ENCODE measurements around the gene HOXD3.

Gene HOXD3

GRCh38 chr2:176156807-176157498 is at the start of gene HOXD3:
Gene HOXD3 (plus strand): TSS chr2:176157307. CDS start chr2:176169115, 11,808 bp downstream.
- H3K4me2 ChIP-seq, result no peak within 1 kb of the TSS
- no peak within 1 kb of the TSS for H2AFZ ChIP-seq (ENCODE audit: low read depth)
- no peaks in the 10 kb centered on the region for H4K20me1 ChIP-seq (ENCODE audit: insufficient read depth)
- H3K4me1 ChIP-seq (ENCODE audit: low read depth, poor library complexity, severe bottlenecking), result no peaks in the 10 kb centered on the region
- no peak within 1 kb of the TSS for H3K27ac ChIP-seq
- no peaks in the 10 kb centered on the region for H3K36me3 ChIP-seq (ENCODE audit: insufficient read depth)
- no peak within 1 kb of the TSS for H3K4me3 ChIP-seq (IDR thresholded peaks at IDR 0.05; ENCODE audit: insufficient read depth, low read depth, low read length)
- no peaks in the 10 kb centered on the region for H3K27me3 ChIP-seq (ENCODE audit: insufficient read depth, low read depth)
- H3K79me2 ChIP-seq (ENCODE audit: insufficient read depth, low read depth), result no peaks in the 10 kb centered on the region
- H3K9ac ChIP-seq, result no peak within 1 kb of the TSS
- TF ChIP-seq, protein P1, sequence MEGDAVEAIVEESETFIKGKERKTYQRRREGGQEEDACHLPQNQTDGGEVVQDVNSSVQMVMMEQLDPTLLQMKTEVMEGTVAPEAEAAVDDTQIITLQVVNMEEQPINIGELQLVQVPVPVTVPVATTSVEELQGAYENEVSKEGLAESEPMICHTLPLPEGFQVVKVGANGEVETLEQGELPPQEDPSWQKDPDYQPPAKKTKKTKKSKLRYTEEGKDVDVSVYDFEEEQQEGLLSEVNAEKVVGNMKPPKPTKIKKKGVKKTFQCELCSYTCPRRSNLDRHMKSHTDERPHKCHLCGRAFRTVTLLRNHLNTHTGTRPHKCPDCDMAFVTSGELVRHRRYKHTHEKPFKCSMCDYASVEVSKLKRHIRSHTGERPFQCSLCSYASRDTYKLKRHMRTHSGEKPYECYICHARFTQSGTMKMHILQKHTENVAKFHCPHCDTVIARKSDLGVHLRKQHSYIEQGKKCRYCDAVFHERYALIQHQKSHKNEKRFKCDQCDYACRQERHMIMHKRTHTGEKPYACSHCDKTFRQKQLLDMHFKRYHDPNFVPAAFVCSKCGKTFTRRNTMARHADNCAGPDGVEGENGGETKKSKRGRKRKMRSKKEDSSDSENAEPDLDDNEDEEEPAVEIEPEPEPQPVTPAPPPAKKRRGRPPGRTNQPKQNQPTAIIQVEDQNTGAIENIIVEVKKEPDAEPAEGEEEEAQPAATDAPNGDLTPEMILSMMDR (conservative IDR thresholded peaks at IDR 0.05; ENCODE audit: low read depth, low read length), result no peak

DNA sequence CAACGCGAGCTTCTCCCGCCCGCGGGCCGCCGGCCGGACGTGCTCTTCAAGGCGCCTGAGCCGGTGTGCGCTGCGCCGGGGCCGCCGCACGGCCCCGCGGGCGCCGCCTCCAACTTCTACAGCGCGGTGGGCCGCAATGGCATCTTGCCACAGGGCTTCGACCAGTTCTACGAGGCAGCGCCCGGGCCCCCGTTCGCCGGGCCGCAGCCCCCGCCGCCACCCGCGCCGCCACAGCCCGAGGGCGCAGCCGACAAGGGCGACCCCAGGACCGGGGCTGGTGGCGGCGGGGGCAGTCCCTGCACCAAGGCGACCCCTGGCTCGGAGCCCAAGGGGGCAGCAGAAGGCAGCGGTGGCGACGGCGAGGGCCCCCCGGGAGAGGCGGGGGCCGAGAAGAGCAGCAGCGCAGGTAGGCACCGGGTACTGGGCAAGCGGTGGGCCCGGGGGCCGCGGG is 49.4 kb upstream of the HOXD3 start:
- TF ChIP-seq, protein P1 (conservative IDR thresholded peaks at IDR 0.05; ENCODE audit: low read depth, low read length), result no peak
- Histone ChIP-seq H3K79me2 (ENCODE audit: insufficient read depth, low read depth) (no peaks in the 10 kb centered on the region), H3K4me1 (ENCODE audit: low read depth, poor library complexity, severe bottlenecking) (no peaks in the 10 kb centered on the region), H3K9ac (no peak overlapping the region), H3K27me3 (ENCODE audit: insufficient read depth, low read depth) (no peaks in the 10 kb centered on the region), H2AFZ (ENCODE audit: low read depth) (no peak overlapping the region), H4K20me1 (ENCODE audit: insufficient read depth) (no peaks in the 10 kb centered on the region), H3K27ac (no peak overlapping the region), H3K36me3 (ENCODE audit: insufficient read depth) (no peaks in the 10 kb centered on the region), H3K4me3 (IDR thresholded peaks at IDR 0.05; ENCODE audit: insufficient read depth, low read depth, low read length) (no peak overlapping the region), H3K4me2 (no peak overlapping the region)

DNA sequence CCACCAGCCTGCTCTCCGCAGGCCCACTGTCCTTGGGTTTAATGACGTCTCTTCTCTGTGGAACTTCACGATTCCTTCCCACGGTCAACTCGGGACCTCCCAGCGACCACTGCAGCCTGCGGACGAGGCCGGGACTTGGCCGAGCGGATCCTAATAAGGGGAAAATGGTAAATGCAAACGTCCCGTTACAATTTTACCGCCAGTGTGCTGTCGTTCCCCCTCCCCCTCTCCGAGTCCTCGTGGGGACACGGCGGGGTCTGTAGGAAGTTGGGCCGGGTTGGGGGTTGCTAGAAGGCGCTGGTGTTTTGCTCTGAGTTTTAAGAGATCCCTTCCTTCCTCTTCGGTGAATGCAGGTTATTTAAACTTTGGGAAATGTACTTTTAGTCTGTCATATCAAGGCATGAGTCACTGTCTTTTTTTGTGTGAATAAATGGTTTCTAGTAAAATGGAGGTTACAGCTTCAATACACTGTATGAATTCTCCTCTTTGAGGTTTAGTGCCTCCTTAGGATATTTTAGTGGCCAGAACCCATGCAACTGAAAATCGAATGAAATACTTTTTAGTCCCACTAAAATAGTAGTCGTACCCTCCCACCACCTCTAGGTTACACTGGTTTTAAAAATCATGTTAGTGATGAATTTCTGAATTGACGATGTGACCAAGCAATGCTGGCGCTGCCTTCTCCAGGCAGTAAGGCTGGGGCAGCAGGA is 47.8 kb upstream of the HOXD3 start:
- H2AFZ ChIP-seq (ENCODE audit: low read depth), result no peak overlapping the region
- H3K4me1 ChIP-seq (ENCODE audit: low read depth, poor library complexity, severe bottlenecking), result no peaks in the 10 kb centered on the region
- H3K36me3 ChIP-seq (ENCODE audit: insufficient read depth), result no peaks in the 10 kb centered on the region
- no peak overlapping the region for H3K27ac ChIP-seq
- no peaks in the 10 kb centered on the region for H3K27me3 ChIP-seq (ENCODE audit: insufficient read depth, low read depth)
- H3K4me2 ChIP-seq, result no peak overlapping the region
- no peak overlapping the region for H3K4me3 ChIP-seq (IDR thresholded peaks at IDR 0.05; ENCODE audit: insufficient read depth, low read depth, low read length)
- no peaks in the 10 kb centered on the region for H4K20me1 ChIP-seq (ENCODE audit: insufficient read depth)
- H3K9ac ChIP-seq, result no peak overlapping the region
- TF ChIP-seq, protein P1 (conservative IDR thresholded peaks at IDR 0.05; ENCODE audit: low read depth, low read length), result no peak
- H3K79me2 ChIP-seq (ENCODE audit: insufficient read depth, low read depth), result no peaks in the 10 kb centered on the region

- Histone ChIP-seq H3K4me1 (ENCODE audit: low read depth, poor library complexity, severe bottlenecking) (no peaks in the 10 kb centered on the region), H3K4me2 (no peak overlapping the region), H3K36me3 (ENCODE audit: insufficient read depth) (no peaks in the 10 kb centered on the region), H3K27ac (no peak overlapping the region), H2AFZ (ENCODE audit: low read depth) (no peak overlapping the region), H4K20me1 (ENCODE audit: insufficient read depth) (no peaks in the 10 kb centered on the region), H3K27me3 (ENCODE audit: insufficient read depth, low read depth) (no peaks in the 10 kb centered on the region), H3K79me2 (ENCODE audit: insufficient read depth, low read depth) (no peaks in the 10 kb centered on the region), H3K4me3 (IDR thresholded peaks at IDR 0.05; ENCODE audit: insufficient read depth, low read depth, low read length) (no peak overlapping the region), H3K9ac (no peak overlapping the region)
- TF ChIP-seq, protein P1 (conservative IDR thresholded peaks at IDR 0.05; ENCODE audit: low read depth, low read length), result no peak
These were observed 47.2 kb upstream of the HOXD3 start for GRCh38 chr2:176109946-176110345.

Measured in KMS-11 (cell line).